Upper lobe of left lung (tissue), 4 donors: ENCODE data around the gene LCE2B.

Source experiments
- POLR2A ChIP-seq, 4 donors: fragments of 450-650 bp; IDR thresholded peaks; one replicate each; pipeline ENCODE4 v1.5.1; 2016 to 2017; ENCODE audit warnings: antibody characterized with exemption in 4 of 4, mild to moderate bottlenecking in 2 of 4
- POLR2AphosphoS5 ChIP-seq, 2 donors: sonication (generic); formaldehyde crosslinking; IDR thresholded peaks; one replicate each; pipeline ENCODE4 v1.5.1; 2017; ENCODE audit warnings: antibody characterized with exemption in 2 of 2
- TF ChIP-seq, protein P1 (sequence below), 6 experiments: fragments of 450-650 bp in 4 of 6; fragments of 200-600 bp in 2 of 6; sonication (generic) in 2 of 6; IDR thresholded peaks; one replicate each; pipeline ENCODE4 v1.5.1; 2016 to 2019; ENCODE audit warnings: antibody characterized with exemption in 6 of 6

DNA sequence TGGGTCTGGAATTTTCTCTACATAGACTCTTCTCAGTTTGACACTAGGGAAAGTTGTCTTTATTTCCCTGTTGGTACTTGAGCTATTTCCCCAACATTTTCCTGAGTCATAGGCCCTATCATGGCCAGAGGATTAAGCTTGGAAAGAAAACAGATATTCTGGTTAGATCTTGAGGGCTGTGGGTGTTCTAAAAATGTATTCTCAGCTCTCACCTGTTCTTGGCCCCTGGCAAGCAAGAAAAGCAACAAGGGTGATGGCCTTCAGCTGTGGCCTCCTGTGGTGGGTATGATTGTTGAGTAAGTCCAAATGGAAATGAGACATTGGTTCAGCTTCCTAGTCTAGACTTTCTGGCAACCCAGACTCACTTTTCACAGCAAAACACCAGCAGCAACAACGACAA lies 45.6 kb upstream of the LCE2B start:
- TF ChIP-seq, protein P1, sequence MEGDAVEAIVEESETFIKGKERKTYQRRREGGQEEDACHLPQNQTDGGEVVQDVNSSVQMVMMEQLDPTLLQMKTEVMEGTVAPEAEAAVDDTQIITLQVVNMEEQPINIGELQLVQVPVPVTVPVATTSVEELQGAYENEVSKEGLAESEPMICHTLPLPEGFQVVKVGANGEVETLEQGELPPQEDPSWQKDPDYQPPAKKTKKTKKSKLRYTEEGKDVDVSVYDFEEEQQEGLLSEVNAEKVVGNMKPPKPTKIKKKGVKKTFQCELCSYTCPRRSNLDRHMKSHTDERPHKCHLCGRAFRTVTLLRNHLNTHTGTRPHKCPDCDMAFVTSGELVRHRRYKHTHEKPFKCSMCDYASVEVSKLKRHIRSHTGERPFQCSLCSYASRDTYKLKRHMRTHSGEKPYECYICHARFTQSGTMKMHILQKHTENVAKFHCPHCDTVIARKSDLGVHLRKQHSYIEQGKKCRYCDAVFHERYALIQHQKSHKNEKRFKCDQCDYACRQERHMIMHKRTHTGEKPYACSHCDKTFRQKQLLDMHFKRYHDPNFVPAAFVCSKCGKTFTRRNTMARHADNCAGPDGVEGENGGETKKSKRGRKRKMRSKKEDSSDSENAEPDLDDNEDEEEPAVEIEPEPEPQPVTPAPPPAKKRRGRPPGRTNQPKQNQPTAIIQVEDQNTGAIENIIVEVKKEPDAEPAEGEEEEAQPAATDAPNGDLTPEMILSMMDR (IDR thresholded peaks at IDR 0.05) = no peak
- TF ChIP-seq POLR2A (IDR thresholded peaks at IDR 0.05) (no peak), POLR2AphosphoS5 (IDR thresholded peaks at IDR 0.05) (no peak)
